ENCODE measurements around the gene STXBP1.

Gene STXBP1

GRCh38 chr9:127637322-127637847 lies 25.3 kb downstream of the STXBP1 start:
- H2AFZ ChIP-seq (ENCODE audit: low read depth, low read length, severe bottlenecking) = no peak overlapping the region
- no peaks in the 10 kb centered on the region for H3K36me3 ChIP-seq (ENCODE audit: low read length)
- no peak overlapping the region for H3K27ac ChIP-seq (ENCODE audit: low read depth, low read length)
- TF ChIP-seq EZH2phosphoT487 (conservative IDR thresholded peaks at IDR 0.05; ENCODE audit: low read length) = no peak
- no peak for TF ChIP-seq CTCF (IDR thresholded peaks at IDR 0.05; ENCODE audit: insufficient read depth, low read length, poor library complexity, severe bottlenecking)
- no peaks in the 10 kb centered on the region for H3K27me3 ChIP-seq (ENCODE audit: low read length)
- no peak overlapping the region for H3K4me3 ChIP-seq (ENCODE audit: insufficient read depth, low read length, poor library complexity, severe bottlenecking)
- no peaks in the 10 kb centered on the region for H3F3A ChIP-seq (ENCODE audit: insufficient read depth)
- H3K4me2 ChIP-seq (ENCODE audit: low read depth, low read length, poor library complexity, severe bottlenecking) = no peak overlapping the region
- no peaks in the 10 kb centered on the region for H3K9me2 ChIP-seq (replicated peaks; ENCODE audit: insufficient read depth, low read length)
- H4K20me1 ChIP-seq (ENCODE audit: low read depth, low read length) = no peaks in the 10 kb centered on the region
- no peaks in the 10 kb centered on the region for H3K9me3 ChIP-seq (ENCODE audit: insufficient read depth, low read length)
- H3K79me2 ChIP-seq (ENCODE audit: insufficient read depth, low read length) = no peaks in the 10 kb centered on the region
- H3K9ac ChIP-seq (ENCODE audit: low read length) = no peak overlapping the region

GRCh38 chr9:127640908-127641545 lies 28.9 kb downstream of the STXBP1 start:
- Histone ChIP-seq H3K4me3 (ENCODE audit: insufficient read depth, low read length, poor library complexity, severe bottlenecking) (no peak overlapping the region), H4K20me1 (ENCODE audit: low read depth, low read length) (no peaks in the 10 kb centered on the region), H3F3A (ENCODE audit: insufficient read depth) (no peaks in the 10 kb centered on the region), H3K36me3 (ENCODE audit: low read length) (no peaks in the 10 kb centered on the region), H3K9me2 (replicated peaks; ENCODE audit: insufficient read depth, low read length) (no peaks in the 10 kb centered on the region), H3K9me3 (ENCODE audit: insufficient read depth, low read length) (no peaks in the 10 kb centered on the region), H3K9ac (ENCODE audit: low read length) (no peak overlapping the region), H3K27me3 (ENCODE audit: low read length) (no peaks in the 10 kb centered on the region; the same call in 1 of the 2 replicates), H3K79me2 (ENCODE audit: insufficient read depth, low read length) (no peaks in the 10 kb centered on the region), H3K27ac (ENCODE audit: low read depth, low read length) (no peak overlapping the region), H2AFZ (ENCODE audit: low read depth, low read length, severe bottlenecking) (no peak overlapping the region), H3K4me2 (ENCODE audit: low read depth, low read length, poor library complexity, severe bottlenecking) (no peak overlapping the region)
- no peak for TF ChIP-seq CTCF (IDR thresholded peaks at IDR 0.05; ENCODE audit: insufficient read depth, low read length, poor library complexity, severe bottlenecking)
- TF ChIP-seq EZH2phosphoT487 (conservative IDR thresholded peaks at IDR 0.05; ENCODE audit: low read length) = no peak

GRCh38 chr9:127642082-127642740 lies 30.1 kb downstream of the STXBP1 start:
- no peak overlapping the region for H3K4me3 ChIP-seq (ENCODE audit: insufficient read depth, low read length, poor library complexity, severe bottlenecking)
- H3K79me2 ChIP-seq (ENCODE audit: insufficient read depth, low read length) = no peaks in the 10 kb centered on the region
- no peak overlapping the region for H3K9ac ChIP-seq (ENCODE audit: low read length)
- no peaks in the 10 kb centered on the region for H4K20me1 ChIP-seq (ENCODE audit: low read depth, low read length)
- no peak for TF ChIP-seq CTCF (IDR thresholded peaks at IDR 0.05; ENCODE audit: insufficient read depth, low read length, poor library complexity, severe bottlenecking)
- H3K36me3 ChIP-seq (ENCODE audit: low read length) = no peaks in the 10 kb centered on the region
- H3K9me2 ChIP-seq (replicated peaks; ENCODE audit: insufficient read depth, low read length) = no peaks in the 10 kb centered on the region
- H3K9me3 ChIP-seq (ENCODE audit: insufficient read depth, low read length) = no peaks in the 10 kb centered on the region
- no peak overlapping the region for H2AFZ ChIP-seq (ENCODE audit: low read depth, low read length, severe bottlenecking)
- no peaks in the 10 kb centered on the region for H3F3A ChIP-seq (ENCODE audit: insufficient read depth)
- H3K27ac ChIP-seq (ENCODE audit: low read depth, low read length) = no peak overlapping the region
- no peak overlapping the region for H3K4me2 ChIP-seq (ENCODE audit: low read depth, low read length, poor library complexity, severe bottlenecking)
- H3K27me3 ChIP-seq (ENCODE audit: low read length) = no peaks in the 10 kb centered on the region; the same call in 1 of the 2 replicates
